Omental fat pad (tissue), 4 donors: ENCODE results near the gene ANKRD62. TPM values are rescaled to one million over a fixed set of nuclear protein-coding genes. Genes with fewer than 3 reads are reported as not detected.

Experiments used
- ATAC-seq: fragments of 150-250 bp; one replicate; pipeline ENCODE4 v1.9.1; 2016; ENCODE audit warnings: mild to moderate bottlenecking, moderate library complexity; ENCODE audit not compliant: low FRiP score
- DNase-seq: peaks from one replicate; pipeline ENCODE4 v3.0.0-alpha.2; 2019; ENCODE audit warnings: low spot score
- total RNA-seq, 4 donors: library from RNA; depleted of rRNA; stranded (reverse); fragments of >200 nt; gene quantifications; one replicate each; pipeline ENCODE4 v1.1.0, GENCODE V29; 2016
- TF ChIP-seq, protein P1 (sequence below), 3 donors: fragments of 450-650 bp; IDR thresholded peaks; one replicate each; pipeline ENCODE4 v1.5.1; 2016 to 2017; ENCODE audit warnings: antibody characterized with exemption in 3 of 3, mild to moderate bottlenecking in 3 of 3, moderate library complexity in 2 of 3

Gene ANKRD62
- total RNA-seq, 4 donors from 2014 or later: not detected

DNA sequence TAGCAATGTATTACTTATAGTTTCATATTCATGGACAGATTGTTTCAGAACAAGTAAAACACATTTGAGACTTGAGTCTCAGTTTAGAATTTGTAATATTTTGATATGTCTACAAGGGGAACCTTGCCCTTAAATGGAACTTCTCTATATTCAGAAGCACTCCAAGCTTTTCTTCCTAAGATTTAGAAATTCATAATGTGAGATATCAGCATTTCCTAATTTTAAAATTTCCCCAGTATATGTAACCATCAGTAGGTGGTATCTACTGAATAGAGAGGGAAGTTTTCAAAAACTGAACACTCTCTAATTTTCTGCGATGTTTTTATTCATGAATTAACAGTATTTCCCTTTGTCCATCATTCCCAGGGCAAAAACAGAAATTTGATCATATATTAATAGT, 7.6 kb downstream of the ANKRD62 start:
- no peak for ATAC-seq
- TF ChIP-seq, protein P1, sequence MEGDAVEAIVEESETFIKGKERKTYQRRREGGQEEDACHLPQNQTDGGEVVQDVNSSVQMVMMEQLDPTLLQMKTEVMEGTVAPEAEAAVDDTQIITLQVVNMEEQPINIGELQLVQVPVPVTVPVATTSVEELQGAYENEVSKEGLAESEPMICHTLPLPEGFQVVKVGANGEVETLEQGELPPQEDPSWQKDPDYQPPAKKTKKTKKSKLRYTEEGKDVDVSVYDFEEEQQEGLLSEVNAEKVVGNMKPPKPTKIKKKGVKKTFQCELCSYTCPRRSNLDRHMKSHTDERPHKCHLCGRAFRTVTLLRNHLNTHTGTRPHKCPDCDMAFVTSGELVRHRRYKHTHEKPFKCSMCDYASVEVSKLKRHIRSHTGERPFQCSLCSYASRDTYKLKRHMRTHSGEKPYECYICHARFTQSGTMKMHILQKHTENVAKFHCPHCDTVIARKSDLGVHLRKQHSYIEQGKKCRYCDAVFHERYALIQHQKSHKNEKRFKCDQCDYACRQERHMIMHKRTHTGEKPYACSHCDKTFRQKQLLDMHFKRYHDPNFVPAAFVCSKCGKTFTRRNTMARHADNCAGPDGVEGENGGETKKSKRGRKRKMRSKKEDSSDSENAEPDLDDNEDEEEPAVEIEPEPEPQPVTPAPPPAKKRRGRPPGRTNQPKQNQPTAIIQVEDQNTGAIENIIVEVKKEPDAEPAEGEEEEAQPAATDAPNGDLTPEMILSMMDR (IDR thresholded peaks at IDR 0.05): no peak
- DNase-seq: no peak

DNA sequence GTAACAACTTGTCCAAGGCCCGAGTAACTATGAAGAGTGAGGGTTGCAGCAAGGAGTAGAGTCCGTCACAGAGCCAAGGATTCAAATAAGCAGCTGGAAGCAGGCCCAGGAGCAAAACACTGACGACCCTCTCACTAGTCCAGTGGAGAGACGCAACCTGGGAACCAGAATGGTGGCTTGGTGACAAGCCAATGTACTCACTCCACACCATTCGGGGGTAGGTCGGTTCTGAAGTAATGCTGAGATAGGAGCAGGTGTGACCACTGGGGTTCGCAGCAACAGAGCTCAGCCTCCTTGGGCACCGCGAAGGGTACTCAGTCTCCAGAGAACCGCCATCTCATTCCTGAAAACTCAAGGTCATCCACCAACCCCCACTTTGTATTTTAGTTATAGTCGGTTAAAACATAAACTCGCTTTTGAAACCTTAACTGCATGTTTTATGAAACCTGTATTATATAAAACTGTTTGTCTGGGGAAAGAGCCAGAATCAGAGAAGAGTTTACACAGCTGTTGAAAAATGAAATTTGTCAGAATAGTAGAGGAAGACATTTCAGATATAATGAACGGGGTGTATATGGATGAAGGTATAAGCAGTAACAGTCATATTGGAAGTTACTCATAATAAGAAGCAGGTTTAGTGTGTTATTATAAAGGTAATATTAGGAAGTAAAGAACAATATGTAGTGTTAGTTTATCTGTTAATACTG, 8.6 kb downstream of the ANKRD62 start:
- DNase-seq (no peak), ATAC-seq (no peak)
- TF ChIP-seq, protein P1 (IDR thresholded peaks at IDR 0.05): no peak

DNA sequence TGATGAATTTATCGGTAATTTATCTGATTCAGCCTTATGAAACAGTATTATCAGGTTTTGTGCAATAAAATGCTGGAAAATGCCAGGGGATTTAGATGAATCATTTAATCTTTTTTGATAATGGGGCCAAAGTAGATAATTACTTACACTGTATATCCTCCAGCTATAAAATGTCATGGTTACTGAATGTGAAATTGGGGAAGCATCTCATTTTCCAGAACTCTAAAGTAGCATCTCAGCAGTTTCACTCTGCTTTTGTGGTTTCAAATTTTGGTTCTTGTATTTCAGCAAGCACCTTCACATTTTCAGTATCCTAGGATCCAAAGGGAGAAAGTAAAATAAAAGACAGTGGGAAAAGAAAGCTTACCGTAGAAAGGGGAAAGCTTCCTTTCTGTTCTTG, 12.8 kb downstream of the ANKRD62 start:
- no peak for DNase-seq
- TF ChIP-seq, protein P1 (IDR thresholded peaks at IDR 0.05): no peak
- ATAC-seq: no peak

DNA sequence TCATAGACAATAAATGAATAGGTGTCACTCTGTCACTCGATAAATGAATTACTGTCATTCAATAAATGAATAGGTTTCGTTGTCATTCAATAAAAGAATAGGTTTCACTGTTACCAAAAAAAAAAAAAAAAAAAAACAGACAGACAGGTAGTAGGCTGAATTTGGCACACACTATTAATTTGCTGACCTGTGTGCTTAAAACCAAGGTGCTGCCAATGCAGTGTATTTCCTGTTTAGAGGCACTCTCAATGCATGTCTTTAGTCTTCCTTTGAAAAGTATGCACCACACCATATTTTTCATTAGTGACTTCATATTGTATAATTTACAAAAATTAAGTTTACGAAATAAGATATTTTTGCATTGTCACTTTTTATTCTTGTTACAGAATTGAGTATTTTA, 16.2 kb downstream of the ANKRD62 start:
- no peak for ATAC-seq
- no peak for DNase-seq
- TF ChIP-seq, protein P1 (IDR thresholded peaks at IDR 0.05): no peak

DNA sequence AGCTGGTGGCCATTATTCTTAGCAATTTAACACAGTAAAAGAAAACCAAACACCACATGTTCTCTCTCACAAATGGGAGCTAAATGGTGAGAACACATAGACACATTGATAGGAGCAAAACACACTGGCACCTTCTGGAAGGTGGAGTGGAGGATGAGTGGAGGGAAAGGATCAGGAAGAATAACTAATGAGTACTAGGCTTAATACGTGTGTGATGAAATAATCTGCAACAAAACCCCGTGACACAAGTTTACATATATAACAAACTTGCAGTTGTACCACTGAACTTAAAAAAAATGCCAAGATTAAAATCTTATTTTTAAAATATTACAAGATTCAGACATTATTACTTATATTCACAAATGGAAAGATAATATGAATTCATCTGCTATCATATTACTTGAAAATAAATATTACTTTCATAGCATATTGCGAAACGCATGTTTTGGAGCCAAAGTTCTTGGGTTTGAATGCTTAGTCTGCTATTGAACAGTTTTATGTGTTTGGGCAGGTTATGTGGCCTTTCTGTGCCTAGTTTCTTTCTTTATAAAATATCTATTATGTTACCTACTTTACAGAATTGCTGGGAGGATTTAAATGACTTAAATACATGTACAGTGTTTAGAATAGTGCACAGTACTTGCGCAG, 20.5 kb downstream of the ANKRD62 start:
- DNase-seq (no peak), ATAC-seq (no peak)
- TF ChIP-seq, protein P1 (IDR thresholded peaks at IDR 0.05): no peak

DNA sequence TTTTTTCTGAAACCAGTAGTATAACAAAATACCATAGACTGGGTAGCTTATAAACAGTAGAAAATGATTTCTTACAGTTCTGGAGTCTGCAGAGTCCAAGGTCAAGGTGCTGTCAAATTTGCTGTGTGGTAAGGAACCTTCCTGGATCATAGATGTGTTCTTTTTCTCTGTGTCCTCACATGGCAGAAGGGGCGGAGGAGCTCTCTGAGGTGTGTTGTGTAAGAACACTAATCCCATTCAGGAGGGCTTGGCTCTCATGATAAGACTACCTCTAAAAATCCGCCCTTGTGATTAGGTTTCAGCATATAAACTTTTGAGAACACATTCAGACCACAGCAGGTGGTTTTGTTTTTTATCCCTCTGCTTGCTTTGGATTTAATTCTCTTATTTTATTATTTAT, 25.7 kb downstream of the ANKRD62 start:
- no peak for ATAC-seq
- no peak for DNase-seq
- TF ChIP-seq, protein P1 (IDR thresholded peaks at IDR 0.05): no peak
